Left ventricle myocardium superior (tissue), 1 donor: ENCODE results near the gene B4GALT1. TPM values are rescaled to one million over a fixed set of nuclear protein-coding genes. Genes with fewer than 3 reads are reported as not detected.

Experiments
- ATAC-seq: fragments of 200-7000 bp; cut with Tn5 transposase; one replicate; pipeline ENCODE4 v1.9.1; 2020; ENCODE audit warnings: mild to moderate bottlenecking, moderate library complexity
- DNase-seq: peaks from one replicate; pipeline ENCODE4 v3.0.0-alpha.2; 2020
- intact Hi-C: fragments of 100-400 bp; cut with micrococcal nuclease; formaldehyde crosslinking; loops from one replicate; pipeline ENCODE4 v1.11.0; 2022
- total RNA-seq: library from RNA; stranded (reverse); fragmentation: NEBNext Ultra II Directional; extraction: Animal tissue kit (Norgen Biotek cat#: 25700); gene quantifications from one replicate; pipeline ENCODE4 v1.2.1, GENCODE V29; 2021
- donor health status: DM: no; HTN: yes; CAD: no; lungs with severe emphysema.

B4GALT1 gene
- total RNA-seq, 1 donor from 2014 or later, result 42.5 TPM

GRCh38 chr9:33186457-33187168 lies 19.5 kb upstream of the B4GALT1 start:
- peak; percentile 55 for DNase-seq
- peak; percentile 82 for ATAC-seq
- intact Hi-C loops, result no loop called here

GRCh38 chr9:33185858-33186257 lies 18.7 kb upstream of the B4GALT1 start:
- intact Hi-C loops, result no loop called here

GRCh38 chr9:33185406-33185805 lies 18.3 kb upstream of the B4GALT1 start:
- intact Hi-C loops, result no loop called here
- no peak for DNase-seq
- ATAC-seq, result no peak

More at GRCh38 chr9:33185858-33186257, 18.7 kb upstream of the B4GALT1 start:
- DNase-seq, result no peak
- no peak for ATAC-seq

GRCh38 chr9:33184963-33185362 lies 17.8 kb upstream of the B4GALT1 start:
- no peak for ATAC-seq
- no peak for DNase-seq
- intact Hi-C loops, result no loop called here

GRCh38 chr9:33182519-33182918 lies 15.4 kb upstream of the B4GALT1 start:
- intact Hi-C loops, result no loop called here
- no peak for ATAC-seq
- DNase-seq, result no peak

- intact Hi-C loops, result no loop called here
- ATAC-seq, result peak; percentile 68
- no peak for DNase-seq
These were observed 13.5 kb upstream of the B4GALT1 start for GRCh38 chr9:33180526-33181184.

GRCh38 chr9:33178972-33179697 lies 12.0 kb upstream of the B4GALT1 start:
- ATAC-seq (no peak), DNase-seq (no peak)
- intact Hi-C loops, result loop anchor here (10.0 kb wide), 1 partner anchor 46 kb away; no protein-coding TSS in a partner anchor

- intact Hi-C loops, result loop anchor here (10.0 kb wide), 1 partner anchor 47 kb away; no protein-coding TSS in a partner anchor
- DNase-seq (no peak), ATAC-seq (no peak)
These were observed 10.5 kb upstream of the B4GALT1 start for GRCh38 chr9:33177639-33178038.

GRCh38 chr9:33177086-33177485 lies 9.9 kb upstream of the B4GALT1 start:
- no peak for DNase-seq
- intact Hi-C loops, result loop anchor here (10.0 kb wide), 1 partner anchor 48 kb away; no protein-coding TSS in a partner anchor

GRCh38 chr9:33175649-33176325 lies 8.7 kb upstream of the B4GALT1 start:
- intact Hi-C loops, result loop anchor here (10.0 kb wide), 1 partner anchor 49 kb away; no protein-coding TSS in a partner anchor
- peak; percentile 33 for ATAC-seq

More at GRCh38 chr9:33177086-33177485, 9.9 kb upstream of the B4GALT1 start:
- no peak for ATAC-seq

GRCh38 chr9:33172256-33173238 lies 5.4 kb upstream of the B4GALT1 start:
- no peak for ATAC-seq
- no peak for DNase-seq
- intact Hi-C loops, result loop anchor here (10.0 kb wide), 1 partner anchor 52 kb away; no protein-coding TSS in a partner anchor

More at GRCh38 chr9:33175649-33176325, 8.7 kb upstream of the B4GALT1 start:
- no peak for DNase-seq

GRCh38 chr9:33170464-33171415 lies 3.6 kb upstream of the B4GALT1 start:
- ATAC-seq (peak; percentile 1), DNase-seq (peak; percentile 81)
- intact Hi-C loops, result loop anchor here (10.0 kb wide), 1 partner anchor 54 kb away; no protein-coding TSS in a partner anchor

- DNase-seq (no peak), ATAC-seq (no peak)
- intact Hi-C loops, result loop anchor here (10.0 kb wide), 1 partner anchor 84 kb away; no protein-coding TSS in a partner anchor
These were observed 1.9 kb upstream of the B4GALT1 start for GRCh38 chr9:33168941-33169544.

GRCh38 chr9:33167972-33168461 lies 881 bp upstream of the B4GALT1 start:
- no peak for ATAC-seq
- no peak for DNase-seq
- intact Hi-C loops, result loop anchor here (10.0 kb wide), 1 partner anchor 83 kb away; no protein-coding TSS in a partner anchor

GRCh38 chr9:33166231-33167083 lies 679 bp downstream of the B4GALT1 start:
- intact Hi-C loops, result loop anchor here (10.0 kb wide), 1 partner anchor 82 kb away; no protein-coding TSS in a partner anchor
- no peak for DNase-seq
- peak; percentile 28 for ATAC-seq
